ENCODE data around the gene CIB2. TPM values are rescaled to one million over a fixed set of nuclear protein-coding genes. Genes with fewer than 3 reads are reported as not detected.

The CIB2 gene
- total RNA-seq, 1 experiment from 2014 or later, result 17.3 TPM

DNA sequence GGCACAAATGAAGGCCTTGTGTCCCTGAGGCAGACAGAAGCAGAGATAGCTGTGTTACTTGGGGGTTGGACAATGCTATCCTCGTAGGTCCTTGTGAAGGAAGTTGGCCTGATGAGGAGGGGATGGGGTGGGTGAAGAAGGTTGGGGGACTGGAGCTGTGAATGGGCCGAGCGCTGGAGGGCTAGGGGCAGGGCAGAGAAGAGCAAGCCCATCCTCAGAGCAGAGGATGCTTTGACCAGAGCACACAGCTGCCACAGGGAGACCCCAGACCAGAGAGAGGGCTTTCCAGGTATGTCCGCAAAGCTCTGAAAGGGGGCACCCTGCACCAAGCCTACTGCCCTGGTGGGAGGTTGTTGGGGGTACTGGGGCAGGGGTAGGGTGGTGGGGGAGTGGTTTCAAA, 48.1 kb downstream of the CIB2 start:
- ChIA-PET RAD21 (ENCODE audit: low non-redundant PET in 1 of 2, low total read pairs in 2 of 2, uncharacterized antibody in 2 of 2, unreplicated experiment in 2 of 2) (no interaction called here), POLR2A (no interaction called here), CTCF (no interaction called here)
- no peaks in the 10 kb centered on the region for H3K36me3 ChIP-seq (ENCODE audit: control insufficient read depth in 1 of 2, insufficient read depth in 2 of 2, low read length in 2 of 2)
- no peak overlapping the region for H3K4me2 ChIP-seq (ENCODE audit: low read length)
- H3K27me3 ChIP-seq (ENCODE audit: insufficient read depth, low read length), result no peaks in the 10 kb centered on the region
- no peaks in the 10 kb centered on the region for H3K79me2 ChIP-seq (ENCODE audit: insufficient read depth, low read length)
- H3K27ac ChIP-seq (ENCODE audit: low read depth, low read length), result no peak overlapping the region
- H3K9ac ChIP-seq (ENCODE audit: low read length), result no peak overlapping the region
- no peaks in the 10 kb centered on the region for H4K20me1 ChIP-seq (ENCODE audit: insufficient read depth)
- H3K4me1 ChIP-seq (ENCODE audit: control insufficient read depth in 1 of 2, insufficient read depth in 2 of 2, low read length in 2 of 2), result no peaks in the 10 kb centered on the region
- no TSS peak for BruUV-seq (replicated peaks)
- TF ChIP-seq RAD21 (IDR thresholded peaks at IDR 0.05; ENCODE audit: low read depth) (no peak), CEBPB (IDR thresholded peaks at IDR 0.05; ENCODE audit: low read depth) (no peak), FOSL1 (IDR thresholded peaks at IDR 0.05; ENCODE audit: low read depth) (no peak), POLR2A (IDR thresholded peaks at IDR 0.05; ENCODE audit: borderline replicate concordance, extremely low read depth, insufficient read depth, insufficient read length) (no peak), EGR1 (IDR thresholded peaks at IDR 0.05; ENCODE audit: low read depth) (no peak), ZFX (IDR thresholded peaks at IDR 0.05) (no peak), SRF (IDR thresholded peaks at IDR 0.05; ENCODE audit: low read depth) (no peak), CBX3 (IDR thresholded peaks at IDR 0.05; ENCODE audit: low read depth) (no peak), POLR2AphosphoS5 (IDR thresholded peaks at IDR 0.05; ENCODE audit: low read depth, low read length) (no peak), EZH2phosphoT487 (IDR thresholded peaks at IDR 0.05; ENCODE audit: borderline replicate concordance) (no peak), SP1 (IDR thresholded peaks at IDR 0.05; ENCODE audit: low read depth) (no peak), EZH2 (IDR thresholded peaks at IDR 0.05) (no peak), TCF7L2 (IDR thresholded peaks at IDR 0.05; ENCODE audit: borderline replicate concordance, extremely low read depth, insufficient read depth, insufficient read length) (no peak), ELF1 (IDR thresholded peaks at IDR 0.05; ENCODE audit: borderline replicate concordance, low read depth) (no peak)
- TF ChIP-seq, protein P1, sequence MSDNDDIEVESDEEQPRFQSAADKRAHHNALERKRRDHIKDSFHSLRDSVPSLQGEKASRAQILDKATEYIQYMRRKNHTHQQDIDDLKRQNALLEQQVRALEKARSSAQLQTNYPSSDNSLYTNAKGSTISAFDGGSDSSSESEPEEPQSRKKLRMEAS (IDR thresholded peaks at IDR 0.05), result no peak
- TF ChIP-seq, protein P2, sequence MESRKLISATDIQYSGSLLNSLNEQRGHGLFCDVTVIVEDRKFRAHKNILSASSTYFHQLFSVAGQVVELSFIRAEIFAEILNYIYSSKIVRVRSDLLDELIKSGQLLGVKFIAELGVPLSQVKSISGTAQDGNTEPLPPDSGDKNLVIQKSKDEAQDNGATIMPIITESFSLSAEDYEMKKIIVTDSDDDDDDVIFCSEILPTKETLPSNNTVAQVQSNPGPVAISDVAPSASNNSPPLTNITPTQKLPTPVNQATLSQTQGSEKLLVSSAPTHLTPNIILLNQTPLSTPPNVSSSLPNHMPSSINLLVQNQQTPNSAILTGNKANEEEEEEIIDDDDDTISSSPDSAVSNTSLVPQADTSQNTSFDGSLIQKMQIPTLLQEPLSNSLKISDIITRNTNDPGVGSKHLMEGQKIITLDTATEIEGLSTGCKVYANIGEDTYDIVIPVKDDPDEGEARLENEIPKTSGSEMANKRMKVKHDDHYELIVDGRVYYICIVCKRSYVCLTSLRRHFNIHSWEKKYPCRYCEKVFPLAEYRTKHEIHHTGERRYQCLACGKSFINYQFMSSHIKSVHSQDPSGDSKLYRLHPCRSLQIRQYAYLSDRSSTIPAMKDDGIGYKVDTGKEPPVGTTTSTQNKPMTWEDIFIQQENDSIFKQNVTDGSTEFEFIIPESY (IDR thresholded peaks at IDR 0.05; ENCODE audit: extremely low read depth, insufficient replicate concordance, low read length), result no peak
- TF ChIP-seq, protein P3, sequence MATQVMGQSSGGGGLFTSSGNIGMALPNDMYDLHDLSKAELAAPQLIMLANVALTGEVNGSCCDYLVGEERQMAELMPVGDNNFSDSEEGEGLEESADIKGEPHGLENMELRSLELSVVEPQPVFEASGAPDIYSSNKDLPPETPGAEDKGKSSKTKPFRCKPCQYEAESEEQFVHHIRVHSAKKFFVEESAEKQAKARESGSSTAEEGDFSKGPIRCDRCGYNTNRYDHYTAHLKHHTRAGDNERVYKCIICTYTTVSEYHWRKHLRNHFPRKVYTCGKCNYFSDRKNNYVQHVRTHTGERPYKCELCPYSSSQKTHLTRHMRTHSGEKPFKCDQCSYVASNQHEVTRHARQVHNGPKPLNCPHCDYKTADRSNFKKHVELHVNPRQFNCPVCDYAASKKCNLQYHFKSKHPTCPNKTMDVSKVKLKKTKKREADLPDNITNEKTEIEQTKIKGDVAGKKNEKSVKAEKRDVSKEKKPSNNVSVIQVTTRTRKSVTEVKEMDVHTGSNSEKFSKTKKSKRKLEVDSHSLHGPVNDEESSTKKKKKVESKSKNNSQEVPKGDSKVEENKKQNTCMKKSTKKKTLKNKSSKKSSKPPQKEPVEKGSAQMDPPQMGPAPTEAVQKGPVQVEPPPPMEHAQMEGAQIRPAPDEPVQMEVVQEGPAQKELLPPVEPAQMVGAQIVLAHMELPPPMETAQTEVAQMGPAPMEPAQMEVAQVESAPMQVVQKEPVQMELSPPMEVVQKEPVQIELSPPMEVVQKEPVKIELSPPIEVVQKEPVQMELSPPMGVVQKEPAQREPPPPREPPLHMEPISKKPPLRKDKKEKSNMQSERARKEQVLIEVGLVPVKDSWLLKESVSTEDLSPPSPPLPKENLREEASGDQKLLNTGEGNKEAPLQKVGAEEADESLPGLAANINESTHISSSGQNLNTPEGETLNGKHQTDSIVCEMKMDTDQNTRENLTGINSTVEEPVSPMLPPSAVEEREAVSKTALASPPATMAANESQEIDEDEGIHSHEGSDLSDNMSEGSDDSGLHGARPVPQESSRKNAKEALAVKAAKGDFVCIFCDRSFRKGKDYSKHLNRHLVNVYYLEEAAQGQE (IDR thresholded peaks at IDR 0.05; ENCODE audit: low read depth), result no peak
- ATAC-seq (no peak), DNase-seq (ENCODE audit: low read depth, low spot score) (no peak)
- H3K9me2 ChIP-seq (ENCODE audit: insufficient read depth), result no peaks in the 10 kb centered on the region
- H3K9me3 ChIP-seq (ENCODE audit: control insufficient read depth in 1 of 2, insufficient read depth in 1 of 2, low read depth in 1 of 2, low read length in 2 of 2), result no peaks in the 10 kb centered on the region
- H2AFZ ChIP-seq (ENCODE audit: low read depth, low read length, poor library complexity, severe bottlenecking), result no peak overlapping the region
- intact Hi-C loops (cut with micrococcal nuclease), result no loop called here
- no peak overlapping the region for H3K4me3 ChIP-seq (replicated peaks in 1 of 2; ENCODE audit: low read depth in 1 of 2, low read length in 2 of 2)

Data from HCT116 (cell line).